H9 (cell line): ENCODE results near the gene TIFAB. TPM values are rescaled to one million over a fixed set of nuclear protein-coding genes. Genes with fewer than 3 reads are reported as not detected.

Experiments
- DNase-seq: peaks from one replicate; pipeline ENCODE4 v3.0.0-alpha.2; 2017
- H2AFZ ChIP-seq: one replicate; pipeline ENCODE4 v1.6.1; 2013; ENCODE audit warnings: mild to moderate bottlenecking, low read length, control low read depth, moderate library complexity
- H2AK5ac ChIP-seq: 2 replicates; pipeline ENCODE4 v1.6.1; 2013; ENCODE audit warnings: low read length, control low read depth, mixed read lengths; ENCODE audit not compliant: insufficient read length
- H2BK120ac ChIP-seq: one replicate; pipeline ENCODE4 v1.6.1; 2013; ENCODE audit warnings: low read depth, mild to moderate bottlenecking, low read length, control low read depth, inconsistent platforms; ENCODE audit not compliant: poor library complexity, severe bottlenecking
- H2BK12ac ChIP-seq: 2 replicates; pipeline ENCODE4 v1.6.1; 2013; ENCODE audit warnings: low read length, control low read depth, mixed read lengths, low read depth; ENCODE audit not compliant: insufficient read length
- H2BK15ac ChIP-seq: 2 replicates; pipeline ENCODE4 v1.6.1; 2013; ENCODE audit warnings: low read depth, low read length, control low read depth
- H2BK20ac ChIP-seq: one replicate; pipeline ENCODE4 v1.6.1; 2013; ENCODE audit warnings: low read depth, mild to moderate bottlenecking, low read length, control low read depth, inconsistent platforms; ENCODE audit not compliant: poor library complexity, severe bottlenecking
- H2BK5ac ChIP-seq: 2 replicates; pipeline ENCODE4 v1.6.1; 2013; ENCODE audit warnings: low read length, control low read depth, mixed read lengths; ENCODE audit not compliant: insufficient read length
- H3K14ac ChIP-seq: 2 replicates; pipeline ENCODE4 v1.6.1; 2013; ENCODE audit warnings: low read length, control low read depth; ENCODE audit not compliant: insufficient read depth
- H3K18ac ChIP-seq: 2 replicates; pipeline ENCODE4 v1.6.1; 2013; ENCODE audit warnings: low read depth, mild to moderate bottlenecking, mixed read lengths, low read length, control low read depth; ENCODE audit not compliant: insufficient read length
- H3K23ac ChIP-seq: 2 replicates; pipeline ENCODE4 v1.6.1; 2013; ENCODE audit warnings: low read length, control low read depth, mixed read lengths, low read depth; ENCODE audit not compliant: insufficient read length
- H3K23me2 ChIP-seq: 2 replicates; pipeline ENCODE4 v1.6.1; 2013; ENCODE audit warnings: low read depth, mild to moderate bottlenecking, mixed read lengths, low read length, control low read depth; ENCODE audit not compliant: insufficient read length, poor library complexity, severe bottlenecking
- H3K27ac ChIP-seq: 2 replicates; pipeline ENCODE4 v1.5.1; 2013; ENCODE audit warnings: low read length, control low read depth, mixed read lengths, low read depth; ENCODE audit not compliant: insufficient read length
- H3K27me3 ChIP-seq: 2 replicates; pipeline ENCODE4 v1.6.1; 2013; ENCODE audit warnings: low read length, control low read depth, inconsistent platforms; ENCODE audit not compliant: insufficient read depth
- H3K4ac ChIP-seq: 2 replicates; pipeline ENCODE4 v1.6.1; 2013; ENCODE audit warnings: low read depth, mild to moderate bottlenecking, control low read depth, inconsistent platforms, low read length, moderate library complexity
- H3K4me1 ChIP-seq: 2 replicates; pipeline ENCODE4 v1.6.1; 2013; ENCODE audit warnings: low read length, control low read depth, inconsistent platforms; ENCODE audit not compliant: insufficient read depth
- H3K4me2 ChIP-seq: 2 replicates; pipeline ENCODE4 v1.6.1; 2013; ENCODE audit warnings: low read length, control low read depth, mixed read lengths; ENCODE audit not compliant: insufficient read length, insufficient read depth
- H3K56ac ChIP-seq: 2 replicates; pipeline ENCODE4 v1.6.1; 2013; ENCODE audit warnings: low read depth, mild to moderate bottlenecking, mixed read lengths, low read length, control low read depth; ENCODE audit not compliant: insufficient read length
- H3K79me1 ChIP-seq: 2 replicates; pipeline ENCODE4 v1.6.1; 2013; ENCODE audit warnings: low read depth, mild to moderate bottlenecking, moderate library complexity, low read length, control low read depth, inconsistent platforms; ENCODE audit not compliant: insufficient read depth, poor library complexity, severe bottlenecking
- H3K79me2 ChIP-seq: 2 replicates; pipeline ENCODE4 v1.6.1; 2013; ENCODE audit warnings: low read length, control low read depth, inconsistent platforms; ENCODE audit not compliant: insufficient read depth
- H3K9ac ChIP-seq: 2 replicates; pipeline ENCODE4 v1.6.1; 2013; ENCODE audit warnings: low read length, control low read depth, mixed read lengths; ENCODE audit not compliant: insufficient read length; ENCODE audit errors: extremely low read depth
- H3K9me3 ChIP-seq: one replicate; pipeline ENCODE4 v1.6.1; 2013; ENCODE audit warnings: low read depth, low read length, inconsistent platforms; ENCODE audit not compliant: control insufficient read depth
- H3T11ph ChIP-seq: one replicate; pipeline ENCODE4 v1.6.1; 2013; ENCODE audit warnings: mild to moderate bottlenecking, low read length, control low read depth, inconsistent platforms
- H4K20me1 ChIP-seq: one replicate; pipeline ENCODE4 v1.6.1; 2013; ENCODE audit not compliant: control insufficient read depth, insufficient read length, insufficient read depth
- H4K5ac ChIP-seq: 2 replicates; pipeline ENCODE4 v1.6.1; 2013; ENCODE audit warnings: low read depth, mild to moderate bottlenecking, mixed read lengths, low read length, control low read depth; ENCODE audit not compliant: insufficient read length
- H4K8ac ChIP-seq: replicated peaks from 2 replicates; pipeline ENCODE4 v1.6.1; 2013; ENCODE audit warnings: low read length, control low read depth, mixed read lengths, low read depth; ENCODE audit not compliant: insufficient read length
- H4K91ac ChIP-seq: 2 replicates; pipeline ENCODE4 v1.6.1; 2013; ENCODE audit warnings: low read depth, mild to moderate bottlenecking, moderate library complexity, mixed read lengths, low read length, control low read depth; ENCODE audit not compliant: insufficient read length
- H3K27ac Mint-ChIP-seq, 3 experiments: 2 replicates in 2 of 3; 3 replicates in 1 of 3; pipeline ENCODE4 v1.8.0; 2020 to 2021; ENCODE audit warnings: mixed read lengths in 3 of 3, mild to moderate bottlenecking in 1 of 3, moderate library complexity in 1 of 3
- H3K27me3 Mint-ChIP-seq: 2 replicates; pipeline ENCODE4 v1.8.0; 2021; ENCODE audit warnings: low read depth, mild to moderate bottlenecking, moderate library complexity, mixed read lengths
- H3K36me3 Mint-ChIP-seq, 3 experiments: 2 replicates in 2 of 3; 3 replicates in 1 of 3; pipeline ENCODE4 v1.8.0; 2020 to 2021; ENCODE audit warnings: low read depth in 3 of 3, mixed read lengths in 3 of 3; ENCODE audit not compliant: insufficient read depth in 1 of 3
- H3K4me1 Mint-ChIP-seq, 2 experiments: 2 replicates each; pipeline ENCODE4 v1.8.0; 2020; ENCODE audit warnings: mixed read lengths in 2 of 2
- H3K4me3 Mint-ChIP-seq, 2 experiments: 2 replicates in 1 of 2; 3 replicates in 1 of 2; pipeline ENCODE4 v1.8.0; 2020 to 2021; ENCODE audit warnings: mild to moderate bottlenecking in 2 of 2, mixed read lengths in 2 of 2, moderate library complexity in 1 of 2
- H3K9me3 Mint-ChIP-seq, 2 experiments: 2 replicates in 1 of 2; 3 replicates in 1 of 2; pipeline ENCODE4 v1.8.0; 2020; ENCODE audit warnings: mild to moderate bottlenecking in 2 of 2, mixed read lengths in 2 of 2, moderate library complexity in 1 of 2
- CTCF ChIP-seq: fragments of 200-600 bp; sonication (generic); conservative IDR thresholded peaks from 3 replicates; pipeline ENCODE4 v1.8.0; 2021; ENCODE audit warnings: antibody characterized with exemption, mild to moderate bottlenecking
- WGBS: extraction: QIAGEN DNeasy Blood & Tissue Kit; methylation state at CpG from one replicate; pipeline ENCODE4 v1.1.7; 2013; ENCODE audit warnings: missing lambda C conversion rate, low lambda C conversion rate, mixed read lengths; ENCODE audit not compliant: insufficient read length; ENCODE audit errors: extremely low coverage; 5-methylcytosine and 5-hydroxymethylcytosine counted together
- total RNA-seq: library from RNA; stranded (reverse); gene quantifications from 2 replicates; pipeline ENCODE4 v1.2.1, GENCODE V29; 2021

The TIFAB gene
- total RNA-seq, 1 experiment from 2014 or later, result not detected

DNA sequence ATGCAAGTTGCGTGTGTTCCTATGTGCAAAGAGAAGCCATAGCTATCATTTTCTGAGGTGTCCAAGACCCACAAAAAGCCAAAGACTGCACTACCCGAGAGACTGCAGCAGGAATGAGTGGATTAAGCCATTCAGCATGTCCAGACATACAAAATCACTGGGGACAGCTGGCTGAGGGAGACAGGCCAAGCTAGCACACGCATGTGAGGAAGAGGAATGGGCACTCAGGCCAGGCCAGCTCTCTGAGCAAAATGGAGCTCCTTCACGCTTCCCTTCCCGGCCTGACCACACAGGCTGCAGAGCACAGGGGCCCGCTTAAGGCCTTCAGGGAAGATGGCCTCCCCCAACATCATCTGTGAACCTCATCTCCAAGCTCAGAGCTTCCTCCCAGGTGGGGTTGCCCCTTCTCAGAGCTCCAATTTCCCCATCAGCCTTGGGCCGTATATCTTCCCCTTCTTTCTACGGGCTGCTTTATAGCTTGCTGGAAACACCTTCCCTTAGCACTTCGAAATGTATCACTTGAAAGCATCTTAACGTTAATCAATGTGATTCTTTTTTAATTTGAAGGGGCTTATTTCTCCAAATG, 13.4 kb downstream of the TIFAB start:
- Histone ChIP-seq H3K23me2 (no peaks in the 10 kb centered on the region), H2AFZ (no peak overlapping the region), H2BK5ac (no peak overlapping the region), H3T11ph (no peak overlapping the region), H4K8ac (no peak overlapping the region), H3K18ac (no peak overlapping the region), H3K4ac (no peak overlapping the region), H3K79me1 (no peaks in the 10 kb centered on the region), H2BK20ac (no peak overlapping the region), H3K27me3 (no peaks in the 10 kb centered on the region), H3K56ac (no peak overlapping the region), H3K4me1 (no peaks in the 10 kb centered on the region), H3K9me3 (no peaks in the 10 kb centered on the region), H2BK12ac (no peak overlapping the region), H4K5ac (no peak overlapping the region), H4K91ac (no peak overlapping the region), H4K20me1 (no peaks in the 10 kb centered on the region), H2AK5ac (no peak overlapping the region), H3K27ac (no peak overlapping the region), H3K14ac (no peak overlapping the region; the same call in 1 of the 2 replicates), H2BK15ac (no peak overlapping the region), H2BK120ac (no peak overlapping the region), H3K4me2 (no peak overlapping the region), H3K23ac (no peak overlapping the region), H3K79me2 (no peaks in the 10 kb centered on the region), H3K9ac (no peak overlapping the region)
- Mint-ChIP-seq H3K9me3 (no peaks in the 10 kb centered on the region), H3K4me3 (no peak overlapping the region), H3K27ac (no peak overlapping the region), H3K36me3 (no peaks in the 10 kb centered on the region), H3K27me3 (peaks cover 27% of the 10 kb centered on the region), H3K4me1 (peaks cover 10 to 13% of the 10 kb centered on the region in 2 experiments)
- peak; percentile 18 for DNase-seq
- WGBS, result no CpG with 5 or more reads among the region's 10 CpGs
- no peak for TF ChIP-seq CTCF
